IPS-NIHi11 (cell line): Measurements from ENCODE around the gene TARS2.

Source experiments
- DNase-seq: peaks from one replicate; pipeline ENCODE4 v3.0.0; 2012; ENCODE audit warnings: mixed read lengths, low spot score

TARS2 gene

DNA sequence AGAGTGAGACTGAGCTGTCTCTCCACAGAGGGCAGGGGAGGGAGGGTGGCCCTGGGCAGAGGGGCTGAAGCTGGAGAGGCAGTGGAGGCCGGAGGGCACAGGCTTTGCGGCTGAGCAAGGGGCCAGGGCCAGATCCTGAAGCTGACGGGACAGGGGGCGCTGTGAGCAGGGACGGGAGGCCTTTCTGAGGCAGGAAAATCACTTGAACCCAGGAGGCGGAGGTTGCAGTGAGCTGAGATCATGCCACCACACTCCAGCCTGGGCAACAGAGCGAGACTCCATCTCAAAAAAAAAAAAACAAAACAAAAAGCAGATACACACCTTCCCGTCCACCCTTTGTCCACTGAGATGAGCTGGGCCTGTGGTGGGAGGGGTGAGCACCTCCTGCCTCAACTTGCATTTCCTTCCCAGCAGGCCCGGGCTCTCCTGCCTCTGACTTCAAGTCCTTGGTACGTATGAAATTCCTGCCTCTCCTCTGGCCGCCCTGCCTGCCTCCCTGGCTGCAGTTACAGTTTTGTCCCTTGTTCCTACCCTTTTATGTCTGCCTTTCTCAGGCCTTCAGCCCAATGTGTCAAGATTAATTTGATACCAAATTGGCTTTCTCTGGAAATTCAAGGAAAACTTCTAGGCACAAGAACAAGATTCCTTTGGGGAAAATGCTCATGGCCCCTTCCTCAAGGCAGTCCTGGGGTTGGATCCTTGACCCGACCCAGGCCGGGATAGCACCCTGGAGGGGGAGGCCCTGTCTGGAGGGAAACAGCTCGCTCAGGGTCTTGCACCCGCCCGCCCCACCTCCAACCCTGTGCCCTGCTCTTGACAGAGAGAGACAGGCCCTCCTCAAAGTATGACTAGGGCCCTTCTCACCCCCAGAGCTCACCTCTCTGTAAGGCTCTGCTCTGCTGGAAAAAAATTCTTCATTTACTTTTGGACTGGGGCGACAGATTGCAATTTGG is 50.8 kb downstream of the TARS2 start:
- peak; percentile 77 for DNase-seq

- DNase-seq = peak; percentile 3
Measured at GRCh38 chr1:150543500-150544143, 56.4 kb downstream of the TARS2 start.

DNA sequence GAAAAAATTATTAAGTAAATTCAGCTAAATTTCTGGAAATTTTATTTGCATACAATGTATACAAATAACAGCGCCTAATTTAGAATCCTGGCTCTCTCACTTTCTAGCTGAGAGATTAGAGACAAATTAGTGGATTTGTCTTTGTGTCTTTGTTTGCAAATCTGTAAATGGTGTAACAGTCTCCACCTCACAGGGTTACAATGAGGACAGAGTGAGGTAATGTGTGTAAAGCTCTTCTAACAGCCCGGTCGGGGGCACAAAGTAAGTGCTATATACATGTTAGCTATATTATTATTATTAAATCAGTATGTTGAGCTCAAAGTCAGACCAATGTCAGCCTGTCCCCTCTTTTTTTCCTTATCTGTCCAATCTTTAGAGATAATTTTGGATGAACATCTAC is 57.0 kb downstream of the TARS2 start:
- DNase-seq = no peak

DNA sequence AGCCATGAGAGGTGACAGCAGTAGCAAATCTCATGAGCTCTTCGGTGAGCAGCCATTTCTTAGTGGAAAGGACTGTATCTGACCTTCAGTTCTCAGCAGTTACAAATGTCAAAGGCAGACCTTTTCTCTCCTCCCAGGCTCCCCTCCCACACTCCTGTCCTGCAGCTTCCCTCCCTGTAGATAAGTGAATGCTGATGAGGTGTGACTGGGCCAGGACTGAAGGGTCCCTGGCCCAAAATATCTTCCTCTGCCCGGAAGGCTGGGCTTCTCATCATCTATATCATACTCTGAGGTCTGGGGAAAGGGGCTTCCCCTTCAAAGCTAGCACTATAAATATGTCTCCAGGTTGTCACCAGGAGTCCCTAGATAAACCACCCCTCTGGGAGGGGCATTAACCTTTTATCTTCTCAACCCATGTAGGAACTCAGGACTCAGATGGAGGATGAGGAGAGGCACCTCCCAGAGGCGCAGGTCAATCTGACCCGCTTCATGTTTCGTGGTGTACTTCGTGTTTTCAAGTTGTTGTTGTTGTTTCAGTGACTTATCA is 58.3 kb downstream of the TARS2 start:
- no peak for DNase-seq

- no peak for DNase-seq
Measured at GRCh38 chr1:150546294-150546937, 59.2 kb downstream of the TARS2 start.

- no peak for DNase-seq
Measured at GRCh38 chr1:150548324-150548631, 61.1 kb downstream of the TARS2 start.

DNA sequence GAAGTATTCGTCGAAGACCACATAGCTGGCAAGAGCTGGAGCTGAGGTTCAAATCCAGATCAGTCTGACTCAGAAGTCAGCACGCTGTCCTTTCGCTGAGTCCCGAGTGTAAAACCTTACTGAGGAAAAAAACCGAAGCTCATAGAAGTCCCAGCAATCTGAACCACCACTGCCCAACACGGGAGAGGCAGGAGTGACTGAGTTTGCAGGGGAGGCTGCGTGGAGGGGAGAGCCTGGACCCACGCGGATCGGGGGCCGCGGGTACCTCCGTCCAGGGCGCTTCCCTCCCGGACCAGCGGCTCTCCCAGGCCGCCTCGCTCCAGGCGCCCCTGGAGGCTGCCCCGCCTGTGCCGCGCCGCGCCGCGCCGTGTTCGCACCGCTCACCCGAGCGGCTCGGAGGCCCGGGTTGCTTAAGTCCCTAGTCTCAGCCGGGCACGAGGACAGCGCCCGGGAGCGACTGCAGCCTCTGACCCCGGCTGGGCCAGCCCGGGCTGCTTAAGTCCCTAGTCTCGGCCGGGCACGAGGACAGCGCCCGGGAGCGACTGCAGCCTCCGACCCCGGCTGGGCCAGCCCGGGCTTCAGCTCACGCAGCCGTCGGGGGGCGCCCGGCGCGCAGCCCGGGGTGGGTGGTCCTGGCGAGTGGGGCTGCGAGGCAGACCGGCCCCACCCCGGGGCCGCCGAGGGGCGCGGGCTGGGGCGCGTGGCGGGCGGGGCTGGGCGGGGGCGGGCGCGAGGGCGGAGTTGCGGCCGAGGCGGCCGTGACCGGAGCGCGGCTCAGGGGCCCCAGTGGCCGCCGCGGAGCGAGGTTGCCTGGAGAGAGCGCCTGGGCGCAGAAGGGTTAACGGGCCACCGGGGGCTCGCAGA is 61.6 kb downstream of the TARS2 start, which contains the start of gene ADAMTSL4:
Gene ADAMTSL4, plus strand, starts transcription at position 777 of the 864 bp plus-strand sequence. CDS start 2,881 bp downstream, outside the sequence.
- peak; percentile 81 for DNase-seq

DNA sequence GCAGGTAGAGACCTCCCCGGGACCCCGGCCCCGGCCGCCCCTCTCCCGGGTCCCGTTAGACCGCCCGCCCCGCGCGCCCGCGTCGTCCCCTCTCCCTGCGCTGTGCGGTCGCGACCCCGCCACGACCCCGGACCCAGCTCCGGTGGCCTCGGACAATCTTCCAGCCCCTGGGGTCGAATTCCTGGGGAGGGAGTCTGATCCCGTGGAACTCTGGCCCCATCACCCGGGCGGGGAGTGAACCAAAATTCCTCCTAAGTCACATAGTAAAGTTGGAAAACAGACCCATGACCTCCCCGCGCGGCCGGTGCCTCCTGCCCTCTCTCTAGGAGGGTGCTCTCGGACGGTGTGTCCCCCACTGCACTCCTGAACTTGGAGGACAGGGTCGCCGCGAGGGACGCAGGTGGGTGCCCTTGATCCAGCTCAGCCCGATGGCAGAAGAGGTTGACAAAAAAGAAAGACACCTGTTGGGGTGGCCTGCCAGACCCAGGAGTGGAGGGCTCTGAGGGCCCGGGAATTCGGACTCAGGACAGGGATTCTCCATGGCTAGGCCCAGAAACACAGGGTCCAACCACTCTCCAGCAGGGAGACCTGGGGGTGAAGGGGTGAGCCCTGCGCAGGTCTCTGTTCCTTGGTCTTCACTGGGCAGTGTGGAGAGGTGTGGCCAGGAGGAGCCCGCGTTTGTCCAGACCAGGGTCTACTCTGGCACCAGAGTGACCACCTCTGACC is 62.4 kb downstream of the TARS2 start:
- DNase-seq = peak; percentile 69

DNA sequence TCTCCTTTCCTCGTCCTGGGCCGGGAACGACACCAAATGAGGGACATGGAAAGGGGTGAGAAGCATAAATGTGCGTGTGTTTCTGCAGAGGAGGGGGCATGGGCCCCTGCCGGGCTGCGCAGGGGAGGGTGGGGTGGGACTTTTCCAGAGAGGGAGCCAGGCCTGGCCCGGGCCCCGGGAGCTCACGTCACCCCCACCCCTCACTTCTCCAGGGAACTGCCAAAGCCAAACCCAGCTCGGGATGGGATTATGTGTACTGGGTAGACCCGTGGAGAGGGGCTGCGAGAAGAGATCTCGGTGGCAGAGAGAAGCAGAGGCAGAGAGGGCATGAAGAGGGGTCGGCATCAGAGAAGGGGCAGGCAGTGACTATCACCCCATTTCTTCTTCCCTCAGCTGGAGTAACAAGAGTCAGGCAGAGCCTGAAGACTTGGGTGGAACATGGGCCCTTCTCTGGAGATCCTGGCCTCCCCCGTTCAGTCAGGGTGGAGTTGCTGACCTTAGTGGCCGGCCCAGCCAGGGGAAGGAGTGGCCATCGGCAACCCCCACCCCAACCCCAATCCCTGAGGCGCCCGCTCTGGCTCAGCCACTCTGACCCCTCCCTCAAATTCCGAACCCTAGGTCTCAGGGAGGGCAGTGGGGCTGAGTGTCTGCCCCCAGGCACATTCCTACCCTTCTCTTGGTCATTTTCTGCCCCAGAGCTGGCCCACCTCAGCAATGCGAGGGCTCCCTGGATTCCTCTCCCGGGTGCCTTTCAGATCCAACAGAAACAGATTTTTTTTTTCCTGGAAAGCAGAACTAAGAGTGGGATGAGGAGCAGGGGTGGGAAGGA is 63.2 kb downstream of the TARS2 start:
- no peak for DNase-seq

- DNase-seq = no peak
Measured at GRCh38 chr1:150551051-150551783, 64.0 kb downstream of the TARS2 start.

- DNase-seq = no peak
Measured at GRCh38 chr1:150551784-150552127, 64.5 kb downstream of the TARS2 start.

GRCh38 chr1:150552128-150552910 is 65.1 kb downstream of the TARS2 start:
- DNase-seq = peak; percentile 29

GRCh38 chr1:150552911-150553289 is 65.7 kb downstream of the TARS2 start:
- no peak for DNase-seq

DNA sequence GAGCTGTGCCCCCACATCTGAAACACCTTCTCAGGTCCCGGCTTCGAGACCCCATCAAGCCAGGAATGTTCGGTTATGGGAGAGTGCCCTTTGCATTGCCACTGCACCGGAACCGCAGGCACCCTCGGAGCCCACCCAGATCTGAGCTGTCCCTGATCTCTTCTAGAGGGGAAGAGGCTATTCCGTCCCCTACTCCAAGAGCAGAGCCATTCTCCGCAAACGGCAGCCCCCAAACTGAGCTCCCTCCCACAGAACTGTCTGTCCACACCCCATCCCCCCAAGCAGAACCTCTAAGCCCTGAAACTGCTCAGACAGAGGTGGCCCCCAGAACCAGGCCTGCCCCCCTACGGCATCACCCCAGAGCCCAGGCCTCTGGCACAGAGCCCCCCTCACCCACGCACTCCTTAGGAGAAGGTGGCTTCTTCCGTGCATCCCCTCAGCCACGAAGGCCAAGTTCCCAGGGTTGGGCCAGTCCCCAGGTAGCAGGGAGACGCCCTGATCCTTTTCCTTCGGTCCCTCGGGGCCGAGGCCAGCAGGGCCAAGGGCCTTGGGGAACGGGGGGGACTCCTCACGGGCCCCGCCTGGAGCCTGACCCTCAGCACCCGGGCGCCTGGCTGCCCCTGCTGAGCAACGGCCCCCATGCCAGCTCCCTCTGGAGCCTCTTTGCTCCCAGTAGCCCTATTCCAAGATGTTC is 66.3 kb downstream of the TARS2 start:
- no peak for DNase-seq

- DNase-seq = no peak
Measured at GRCh38 chr1:150554086-150554452, 66.8 kb downstream of the TARS2 start.

GRCh38 chr1:150555198-150555970 is 68.2 kb downstream of the TARS2 start:
- no peak for DNase-seq
